Stomach smooth muscle (tissue), 2 donors: ENCODE results near the gene KCTD14.
"Not testable (repeated sequence)": the region's sequence is repeated elsewhere in the genome, so short reads cannot be mapped to it uniquely, and the experiment has no call there.

Source experiments
- H3K27ac ChIP-seq: one replicate; pipeline ENCODE4 v1.7.0; 2013; ENCODE audit warnings: mild to moderate bottlenecking, low read length, inconsistent platforms
- H3K27me3 ChIP-seq, 2 donors: one replicate each; pipeline ENCODE4 v1.7.0; 2013; ENCODE audit warnings: low read length in 2 of 2; ENCODE audit not compliant: insufficient read depth in 2 of 2, control insufficient read depth in 1 of 2
- H3K36me3 ChIP-seq, 2 donors: one replicate each; pipeline ENCODE4 v1.7.0; 2013; ENCODE audit warnings: low read length in 2 of 2; ENCODE audit not compliant: control insufficient read depth in 2 of 2, insufficient read depth in 2 of 2
- H3K4me1 ChIP-seq: one replicate; pipeline ENCODE4 v1.7.0; 2013; ENCODE audit warnings: low read length; ENCODE audit not compliant: control insufficient read depth, insufficient read depth
- H3K4me3 ChIP-seq, 2 donors: one replicate each; pipeline ENCODE4 v1.7.0; 2013; ENCODE audit warnings: low read length in 2 of 2
- H3K9ac ChIP-seq, 2 donors: one replicate each; pipeline ENCODE4 v1.7.0; 2013; ENCODE audit warnings: low read length in 2 of 2, mild to moderate bottlenecking in 1 of 2
- H3K9me3 ChIP-seq, 2 donors: one replicate each; pipeline ENCODE4 v1.7.0; 2013; ENCODE audit warnings: low read length in 2 of 2; ENCODE audit not compliant: control insufficient read depth in 2 of 2
- donor health status: healthy.
- donor health status: Pancreatic carcinoma.

KCTD14 gene

DNA sequence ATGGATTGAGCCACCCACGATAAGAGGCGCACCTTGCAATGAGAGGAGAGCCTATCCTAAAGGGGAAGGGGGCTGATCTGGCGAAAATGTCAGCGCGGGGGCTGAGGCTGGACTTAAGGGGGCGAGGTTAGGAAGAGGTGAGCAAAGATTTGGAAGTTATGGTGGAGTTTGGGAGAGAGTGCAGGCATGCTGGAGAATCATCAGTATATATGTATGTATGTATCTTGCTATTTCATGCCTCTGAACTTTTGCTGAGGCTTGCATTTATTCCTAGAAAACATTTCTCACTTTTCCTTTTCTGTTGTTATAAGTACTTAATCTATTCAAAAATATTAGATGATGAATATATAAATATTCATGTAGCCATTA, 23.4 kb upstream of the KCTD14 start:
- Histone ChIP-seq H3K27me3 (no peaks in the 10 kb centered on the region), H3K27ac (no peak overlapping the region), H3K9ac (no peak overlapping the region), H3K36me3 (no peaks in the 10 kb centered on the region), H3K9me3 (no peaks in the 10 kb centered on the region), H3K4me1 (peaks cover 9% of the 10 kb centered on the region), H3K4me3 (peak overlapping the region in 1 of 2 donors; percentile 90)

DNA sequence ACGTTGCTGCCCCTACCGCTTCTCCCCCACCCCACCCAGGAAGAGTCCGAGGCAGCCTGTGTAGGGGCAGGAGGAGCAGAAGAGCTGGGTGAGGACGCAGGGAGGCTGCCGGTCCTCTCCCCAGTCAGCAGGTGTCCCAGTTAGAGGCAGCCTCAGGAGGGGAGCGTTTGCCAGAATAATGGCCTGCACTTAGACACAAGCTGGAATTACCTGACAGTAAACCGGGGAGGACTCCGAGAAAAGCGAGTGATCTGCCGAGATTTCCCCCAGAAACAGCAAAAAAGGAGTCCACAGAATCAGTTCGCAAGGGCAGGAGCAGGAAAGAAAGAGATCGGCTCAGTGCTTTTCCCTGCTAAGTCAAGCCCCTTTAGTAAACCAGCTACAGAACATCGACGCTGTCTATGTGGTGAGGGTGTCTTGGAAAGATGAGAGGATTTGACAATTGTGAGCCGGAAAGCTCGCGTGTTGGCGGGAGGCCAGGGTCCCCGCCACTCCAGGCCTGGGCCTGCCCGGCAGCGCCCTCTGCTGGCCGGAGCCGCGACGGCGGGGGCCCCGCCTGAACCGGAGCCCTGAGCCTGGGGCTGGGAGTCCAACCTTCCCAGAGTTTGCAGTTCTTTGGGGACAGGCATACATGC, 22.9 kb upstream of the KCTD14 start:
- Histone ChIP-seq H3K9ac (peak overlapping the region; percentile 77 to 86), H3K27me3 (no peaks in the 10 kb centered on the region), H3K36me3 (no peaks in the 10 kb centered on the region), H3K4me1 (peaks cover 9% of the 10 kb centered on the region), H3K27ac (peak overlapping the region; percentile 66), H3K9me3 (no peaks in the 10 kb centered on the region), H3K4me3 (peak overlapping the region; percentile 78 to 90)

GRCh38 chr11:78044706-78045105, 21.6 kb upstream of the KCTD14 start:
- no peak overlapping the region for H3K9ac ChIP-seq
- H3K4me3 ChIP-seq, result no peak overlapping the region
- no peaks in the 10 kb centered on the region for H3K36me3 ChIP-seq
- H3K9me3 ChIP-seq, result no peaks in the 10 kb centered on the region
- H3K27ac ChIP-seq, result no peak overlapping the region
- H3K27me3 ChIP-seq, result no peaks in the 10 kb centered on the region
- peaks cover 14% of the 10 kb centered on the region for H3K4me1 ChIP-seq

- Histone ChIP-seq H3K27ac (no peak overlapping the region), H3K4me1 (peaks cover 14% of the 10 kb centered on the region), H3K27me3 (no peaks in the 10 kb centered on the region), H3K9me3 (no peaks in the 10 kb centered on the region), H3K36me3 (no peaks in the 10 kb centered on the region), H3K9ac (no peak overlapping the region), H3K4me3 (no peak overlapping the region)
Observed at GRCh38 chr11:78041843-78042440, 18.9 kb upstream of the KCTD14 start.

DNA sequence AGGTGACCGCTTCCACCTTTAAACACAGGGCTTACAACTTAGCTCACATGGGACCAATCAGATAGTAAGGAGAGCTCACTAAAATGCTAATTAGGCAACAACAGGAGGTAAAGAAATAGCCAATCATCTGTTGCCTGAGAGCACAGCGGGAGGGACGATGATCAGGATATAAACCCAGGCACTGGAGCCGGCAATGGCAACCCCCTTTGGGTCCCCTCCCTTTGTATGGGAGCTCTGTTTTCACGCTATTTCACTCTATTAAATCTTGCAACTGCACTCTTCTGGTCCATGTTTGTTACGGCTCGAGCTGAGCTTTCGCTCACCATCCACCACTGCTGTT, 18.3 kb upstream of the KCTD14 start:
- H3K9me3 ChIP-seq, H3K36me3 ChIP-seq, H3K4me3 ChIP-seq, H3K27me3 ChIP-seq, H3K27ac ChIP-seq, H3K9ac ChIP-seq: not testable (repeated sequence)
- peaks cover 14% of the 10 kb centered on the region for H3K4me1 ChIP-seq

DNA sequence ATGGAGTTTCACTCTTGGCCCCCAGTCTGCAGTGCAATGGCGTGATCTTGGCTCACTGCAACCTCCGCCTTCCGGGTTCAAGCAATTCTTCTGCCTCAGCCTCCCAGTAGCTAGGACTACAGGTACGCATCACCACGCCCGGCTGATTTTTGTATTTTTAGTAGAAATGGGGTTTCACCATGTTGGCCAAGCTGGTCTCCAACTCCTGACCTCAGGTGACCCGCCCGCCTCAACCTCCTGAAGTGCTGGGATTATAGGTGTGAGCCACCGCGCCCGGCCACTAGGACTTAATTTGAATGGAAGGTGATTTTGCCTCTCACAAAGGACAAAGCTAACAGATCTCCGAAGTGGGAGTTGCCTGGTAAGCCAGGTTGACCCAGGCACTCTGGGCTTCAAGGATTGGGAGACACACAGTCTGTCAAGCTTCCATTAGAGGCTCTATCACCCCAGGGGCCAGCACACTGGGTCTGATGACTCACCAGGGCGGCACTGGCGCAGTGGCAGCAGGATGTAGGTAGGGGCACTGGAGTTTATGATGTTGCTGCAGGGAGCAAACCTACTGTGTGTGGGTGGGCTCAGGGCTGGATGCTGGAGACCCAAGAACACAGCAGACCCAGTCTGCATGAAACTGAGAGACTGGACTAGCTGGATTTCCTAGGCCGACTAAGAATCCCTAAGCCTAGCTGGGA, 17.8 kb upstream of the KCTD14 start:
- H3K27ac ChIP-seq, result no peak overlapping the region
- H3K9me3 ChIP-seq, result no peaks in the 10 kb centered on the region
- no peak overlapping the region for H3K9ac ChIP-seq
- H3K27me3 ChIP-seq, result no peaks in the 10 kb centered on the region
- no peak overlapping the region for H3K4me3 ChIP-seq
- H3K4me1 ChIP-seq, result peaks cover 13% of the 10 kb centered on the region
- no peaks in the 10 kb centered on the region for H3K36me3 ChIP-seq

DNA sequence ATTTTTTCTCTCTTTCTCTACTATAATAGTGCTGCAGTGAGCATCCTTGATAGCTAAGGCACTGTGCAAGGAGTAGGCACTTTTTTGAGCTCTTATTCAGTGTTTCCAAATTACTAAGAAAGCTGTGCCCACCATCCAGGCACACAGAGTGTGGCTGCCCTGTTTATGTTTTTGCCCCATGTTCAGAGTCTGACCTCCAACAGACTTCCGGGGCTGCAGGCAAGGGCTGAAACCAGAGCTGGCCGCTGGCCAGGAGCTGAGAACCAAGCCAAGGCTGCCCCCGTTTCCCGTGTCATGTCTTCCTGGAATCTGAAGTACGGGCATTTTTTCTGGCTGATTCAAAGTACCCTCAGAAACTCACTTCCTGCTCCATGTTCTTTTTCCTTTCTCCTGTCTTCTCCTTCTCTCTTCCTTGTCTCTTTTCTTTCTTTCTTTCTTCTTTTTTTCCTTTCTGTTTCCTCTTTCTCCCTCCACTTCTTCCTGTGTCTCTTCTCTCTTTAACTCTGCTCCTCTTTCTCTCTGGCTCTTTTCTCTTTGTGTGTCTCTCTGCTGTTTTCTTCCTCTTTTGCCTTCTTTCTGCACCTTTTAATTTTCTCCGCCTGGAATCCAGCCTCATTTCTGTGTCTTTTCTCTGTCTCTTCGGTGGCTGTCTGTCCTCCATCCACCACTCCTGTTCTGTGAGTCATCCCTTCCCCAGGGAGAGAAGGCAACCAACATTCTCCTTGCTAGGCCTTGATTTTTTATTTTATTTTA, 17.0 kb upstream of the KCTD14 start:
- peaks cover 6% of the 10 kb centered on the region for H3K4me1 ChIP-seq
- H3K9ac ChIP-seq, result peak overlapping the region in 1 of 2 donors; percentile 63
- H3K36me3 ChIP-seq, result no peaks in the 10 kb centered on the region
- peak overlapping the region; percentile 31 to 35 for H3K4me3 ChIP-seq
- no peaks in the 10 kb centered on the region for H3K9me3 ChIP-seq
- no peaks in the 10 kb centered on the region for H3K27me3 ChIP-seq
- peak overlapping the region; percentile 60 for H3K27ac ChIP-seq

DNA sequence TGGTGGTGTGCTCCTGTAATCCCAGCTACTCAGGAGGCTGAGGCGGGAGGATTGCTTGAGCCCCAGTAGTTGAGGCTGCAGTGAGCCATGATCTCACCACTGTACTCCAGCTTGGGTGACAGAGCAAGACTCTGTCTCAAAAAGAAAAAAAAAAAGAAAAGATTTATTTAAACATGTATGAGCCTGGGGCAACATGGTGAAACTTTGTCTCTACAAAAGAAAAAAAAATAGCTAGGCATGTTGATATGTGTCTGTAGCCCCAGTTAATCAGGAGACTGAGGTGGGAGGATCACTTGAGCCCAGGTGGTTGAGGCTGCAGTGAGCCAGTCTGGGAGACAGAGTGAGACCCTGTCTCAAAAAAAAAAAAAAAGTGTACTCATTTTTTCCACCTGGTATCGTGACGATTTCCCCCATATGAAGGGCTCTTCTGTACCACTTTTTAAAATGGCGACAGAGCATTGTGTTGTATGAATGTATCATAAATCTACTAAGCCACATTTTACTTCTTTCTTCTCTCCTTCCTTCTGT, 16.4 kb upstream of the KCTD14 start:
- peaks cover 6% of the 10 kb centered on the region for H3K4me1 ChIP-seq
- peak overlapping the region in 1 of 2 donors; percentile 31 for H3K4me3 ChIP-seq
- H3K27ac ChIP-seq, result peak overlapping the region; percentile 60
- H3K9me3 ChIP-seq, result no peaks in the 10 kb centered on the region
- no peaks in the 10 kb centered on the region for H3K27me3 ChIP-seq
- H3K36me3 ChIP-seq, result no peaks in the 10 kb centered on the region
- H3K9ac ChIP-seq, result peak overlapping the region in 1 of 2 donors; percentile 63

GRCh38 chr11:78038697-78039313, 15.7 kb upstream of the KCTD14 start:
- H3K27ac ChIP-seq, result no peak overlapping the region
- no peak overlapping the region for H3K4me3 ChIP-seq
- no peak overlapping the region for H3K9ac ChIP-seq

DNA sequence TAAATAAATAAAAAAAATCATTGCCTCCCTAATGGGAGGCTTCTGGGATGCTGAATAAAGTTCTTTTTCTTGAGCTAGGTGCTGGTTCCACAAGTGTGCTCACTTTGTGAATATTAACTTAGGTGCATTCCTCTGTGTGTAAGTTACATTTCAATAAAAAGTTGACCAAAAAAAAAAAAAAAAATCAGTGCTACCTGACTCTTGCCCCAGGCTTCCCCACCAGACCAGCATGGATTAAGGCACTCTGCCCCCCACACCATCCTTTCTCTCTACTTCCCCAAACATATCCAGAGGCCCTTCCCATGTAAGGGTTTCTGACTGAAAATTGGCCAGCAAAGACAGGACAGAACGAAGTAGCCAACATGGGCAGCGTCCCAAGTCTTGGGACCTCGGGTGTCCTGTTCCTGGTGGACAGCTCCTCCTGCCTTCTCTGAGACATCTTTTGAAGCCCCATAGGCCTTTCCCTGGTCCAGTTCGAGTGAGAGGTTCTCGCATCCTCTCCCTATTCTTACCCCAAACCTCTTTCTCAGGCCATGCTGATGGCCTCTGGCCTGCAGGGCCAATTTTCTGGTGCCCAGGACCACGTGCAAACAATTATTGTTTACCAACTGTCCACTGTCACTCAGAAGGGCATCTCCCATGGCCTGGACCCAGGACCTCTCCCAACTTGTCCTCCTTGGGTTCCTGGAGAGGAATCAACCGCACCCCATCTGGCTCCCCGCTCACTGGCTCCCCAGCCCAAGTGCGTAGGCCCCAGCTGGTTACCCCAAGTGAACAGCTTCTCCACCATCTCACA, 14.9 kb upstream of the KCTD14 start:
- H3K27ac ChIP-seq, result no peak overlapping the region
- H3K4me1 ChIP-seq, result peaks cover 6% of the 10 kb centered on the region
- H3K36me3 ChIP-seq, result no peaks in the 10 kb centered on the region
- H3K9me3 ChIP-seq, result no peaks in the 10 kb centered on the region
- H3K27me3 ChIP-seq, result no peaks in the 10 kb centered on the region
- H3K9ac ChIP-seq, result no peak overlapping the region
- H3K4me3 ChIP-seq, result no peak overlapping the region

More at GRCh38 chr11:78038697-78039313, 15.7 kb upstream of the KCTD14 start:
- no peaks in the 10 kb centered on the region for H3K36me3 ChIP-seq
- no peaks in the 10 kb centered on the region for H3K27me3 ChIP-seq
- no peaks in the 10 kb centered on the region for H3K9me3 ChIP-seq
- peaks cover 6% of the 10 kb centered on the region for H3K4me1 ChIP-seq
